GM12878 (cell line): ENCODE results near the gene IGF2BP2.

Source experiments
- CHD4 ChIP-seq: fragments of 200-600 bp; sonication (generic); IDR thresholded peaks from 2 replicates; pipeline ENCODE4 v1.6.1; 2016; ENCODE audit warnings: mild to moderate bottlenecking
- CTCF ChIP-seq, 3 experiments: IDR thresholded peaks in 2 of 3; conservative IDR thresholded peaks in 1 of 3; 2 replicates each; pipeline ENCODE4 v1.5.1; 2011; ENCODE audit warnings: low read depth in 3 of 3, low read length in 3 of 3, mild to moderate bottlenecking in 3 of 3, control low read depth in 2 of 3, moderate library complexity in 2 of 3, inconsistent platforms in 1 of 3, mixed read lengths in 1 of 3; ENCODE audit not compliant: control insufficient read depth in 2 of 3, insufficient read depth in 1 of 3; ENCODE audit errors: extremely low read depth in 1 of 3
- GABPA ChIP-seq: IDR thresholded peaks from 2 replicates; pipeline ENCODE4 v1.6.1; 2014; ENCODE audit warnings: antibody characterized with exemption, low read depth, mild to moderate bottlenecking, inconsistent platforms
- MLLT1 ChIP-seq: fragments of 450-650 bp; IDR thresholded peaks from 2 replicates; pipeline ENCODE4 v1.6.1; 2016; ENCODE audit warnings: mild to moderate bottlenecking
- SMC3 ChIP-seq: IDR thresholded peaks from 2 replicates; pipeline ENCODE4 v1.6.1; 2011; ENCODE audit warnings: low read length, improper control_type of control experiment, borderline replicate concordance
- ZNF217 ChIP-seq: fragments of 450-650 bp; IDR thresholded peaks from 2 replicates; pipeline ENCODE4 v1.6.1; 2017; ENCODE audit warnings: antibody characterized with exemption, mild to moderate bottlenecking
- TF ChIP-seq, protein P1 (sequence below): fragments of 450-650 bp; formaldehyde crosslinking; IDR thresholded peaks from 2 replicates; pipeline ENCODE4 v1.4.0; 2020; ENCODE audit warnings: mild to moderate bottlenecking, moderate library complexity

- TF ChIP-seq CTCF (IDR thresholded peaks at IDR 0.05 in 2 of 3, conservative IDR thresholded peaks at IDR 0.05 in 1 of 3; ENCODE audit: control insufficient read depth in 2 of 3, extremely low read depth in 1 of 3, insufficient read depth in 1 of 3, low read depth in 3 of 3, low read length in 3 of 3) (no peak), SMC3 (no peak), CHD4 (no peak), ZNF217 (no peak), GABPA (no peak), MLLT1 (no peak)
- TF ChIP-seq, protein P1, sequence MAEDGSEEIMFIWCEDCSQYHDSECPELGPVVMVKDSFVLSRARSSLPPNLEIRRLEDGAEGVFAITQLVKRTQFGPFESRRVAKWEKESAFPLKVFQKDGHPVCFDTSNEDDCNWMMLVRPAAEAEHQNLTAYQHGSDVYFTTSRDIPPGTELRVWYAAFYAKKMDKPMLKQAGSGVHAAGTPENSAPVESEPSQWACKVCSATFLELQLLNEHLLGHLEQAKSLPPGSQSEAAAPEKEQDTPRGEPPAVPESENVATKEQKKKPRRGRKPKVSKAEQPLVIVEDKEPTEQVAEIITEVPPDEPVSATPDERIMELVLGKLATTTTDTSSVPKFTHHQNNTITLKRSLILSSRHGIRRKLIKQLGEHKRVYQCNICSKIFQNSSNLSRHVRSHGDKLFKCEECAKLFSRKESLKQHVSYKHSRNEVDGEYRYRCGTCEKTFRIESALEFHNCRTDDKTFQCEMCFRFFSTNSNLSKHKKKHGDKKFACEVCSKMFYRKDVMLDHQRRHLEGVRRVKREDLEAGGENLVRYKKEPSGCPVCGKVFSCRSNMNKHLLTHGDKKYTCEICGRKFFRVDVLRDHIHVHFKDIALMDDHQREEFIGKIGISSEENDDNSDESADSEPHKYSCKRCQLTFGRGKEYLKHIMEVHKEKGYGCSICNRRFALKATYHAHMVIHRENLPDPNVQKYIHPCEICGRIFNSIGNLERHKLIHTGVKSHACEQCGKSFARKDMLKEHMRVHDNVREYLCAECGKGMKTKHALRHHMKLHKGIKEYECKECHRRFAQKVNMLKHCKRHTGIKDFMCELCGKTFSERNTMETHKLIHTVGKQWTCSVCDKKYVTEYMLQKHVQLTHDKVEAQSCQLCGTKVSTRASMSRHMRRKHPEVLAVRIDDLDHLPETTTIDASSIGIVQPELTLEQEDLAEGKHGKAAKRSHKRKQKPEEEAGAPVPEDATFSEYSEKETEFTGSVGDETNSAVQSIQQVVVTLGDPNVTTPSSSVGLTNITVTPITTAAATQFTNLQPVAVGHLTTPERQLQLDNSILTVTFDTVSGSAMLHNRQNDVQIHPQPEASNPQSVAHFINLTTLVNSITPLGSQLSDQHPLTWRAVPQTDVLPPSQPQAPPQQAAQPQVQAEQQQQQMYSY (CRISPR knock-in tag): no peak
Measured at GRCh38 chr3:185708392-185708791, 116.5 kb downstream of the IGF2BP2 start.
